Kidney epithelial cell (primary cell): ENCODE results near the gene ZNF66. TPM values are rescaled to one million over a fixed set of nuclear protein-coding genes. Genes with fewer than 3 reads are reported as not detected.

Source experiments
- DNase-seq: peaks from one replicate; pipeline ENCODE4 v3.0.0-alpha.2; 2010; ENCODE audit warnings: low read depth
- H3K27me3 ChIP-seq: 2 replicates; pipeline ENCODE4 v1.6.0; 2011; ENCODE audit warnings: low read length; ENCODE audit not compliant: control insufficient read depth, insufficient read depth
- H3K36me3 ChIP-seq: 2 replicates; pipeline ENCODE4 v1.5.1; 2011; ENCODE audit warnings: low read length; ENCODE audit not compliant: control insufficient read depth, insufficient read depth
- H3K4me3 ChIP-seq: 2 replicates; pipeline ENCODE4 v1.5.1; 2011; ENCODE audit warnings: low read depth, mild to moderate bottlenecking, control low read depth, low read length
- total RNA-seq: library from RNA; depleted of rRNA; stranded (reverse); fragments of >200 nt; gene quantifications from 2 replicates; pipeline ENCODE4 v1.2.3, GENCODE V29; 2015
- TF ChIP-seq, protein P1 (sequence below): IDR thresholded peaks from 2 replicates; pipeline ENCODE4 v1.5.1; 2011; ENCODE audit warnings: mild to moderate bottlenecking, moderate library complexity, low read length, control low read depth, inconsistent platforms; ENCODE audit not compliant: insufficient read depth, poor library complexity, severe bottlenecking

ZNF66 gene
- total RNA-seq, 1 donor from 2014 or later = 2.9 TPM

DNA sequence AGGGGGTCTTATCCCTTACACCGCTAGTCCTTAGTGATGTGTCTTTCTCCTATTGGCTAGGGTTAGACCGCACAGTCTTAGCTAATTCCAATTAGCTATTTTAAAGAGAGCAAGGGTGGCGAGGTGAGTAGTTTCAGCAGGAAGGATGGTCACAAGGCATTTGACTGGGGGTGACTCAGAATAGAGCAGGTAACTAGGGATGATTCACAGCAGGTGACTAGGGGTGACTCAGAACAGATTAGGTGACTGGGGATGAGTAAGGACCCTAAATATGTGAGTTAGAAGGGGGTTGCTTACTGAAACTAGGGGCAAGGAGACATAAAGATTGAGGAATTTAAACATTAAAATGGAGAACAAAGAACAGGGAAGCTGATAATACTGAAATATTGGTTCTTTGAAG, 64.3 kb downstream of the ZNF66 start:
- H3K4me3 ChIP-seq = no peak overlapping the region
- H3K36me3 ChIP-seq = no peaks in the 10 kb centered on the region
- TF ChIP-seq, protein P1, sequence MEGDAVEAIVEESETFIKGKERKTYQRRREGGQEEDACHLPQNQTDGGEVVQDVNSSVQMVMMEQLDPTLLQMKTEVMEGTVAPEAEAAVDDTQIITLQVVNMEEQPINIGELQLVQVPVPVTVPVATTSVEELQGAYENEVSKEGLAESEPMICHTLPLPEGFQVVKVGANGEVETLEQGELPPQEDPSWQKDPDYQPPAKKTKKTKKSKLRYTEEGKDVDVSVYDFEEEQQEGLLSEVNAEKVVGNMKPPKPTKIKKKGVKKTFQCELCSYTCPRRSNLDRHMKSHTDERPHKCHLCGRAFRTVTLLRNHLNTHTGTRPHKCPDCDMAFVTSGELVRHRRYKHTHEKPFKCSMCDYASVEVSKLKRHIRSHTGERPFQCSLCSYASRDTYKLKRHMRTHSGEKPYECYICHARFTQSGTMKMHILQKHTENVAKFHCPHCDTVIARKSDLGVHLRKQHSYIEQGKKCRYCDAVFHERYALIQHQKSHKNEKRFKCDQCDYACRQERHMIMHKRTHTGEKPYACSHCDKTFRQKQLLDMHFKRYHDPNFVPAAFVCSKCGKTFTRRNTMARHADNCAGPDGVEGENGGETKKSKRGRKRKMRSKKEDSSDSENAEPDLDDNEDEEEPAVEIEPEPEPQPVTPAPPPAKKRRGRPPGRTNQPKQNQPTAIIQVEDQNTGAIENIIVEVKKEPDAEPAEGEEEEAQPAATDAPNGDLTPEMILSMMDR = no peak
- H3K27me3 ChIP-seq = no peaks in the 10 kb centered on the region
- DNase-seq = no peak

Other genes starting within 250 kb of the ZNF66 start
- 8.5 and 11.4 TPM in 2 replicates for gene ZNF737, start 210.5 kb upstream of the ZNF66 start, total RNA-seq
- gene ZNF626, start 114.7 kb upstream of the ZNF66 start, total RNA-seq = 15.5 and 18.9 TPM in 2 replicates
- 3.2 and 4.3 TPM in 2 replicates for gene ZNF85, start 146.9 kb downstream of the ZNF66 start, total RNA-seq
- 8.4 and 12.9 TPM in 2 replicates for gene ZNF430, start 244.4 kb downstream of the ZNF66 start, total RNA-seq